H9 (cell line): ENCODE measurements around the gene C2CD2. TPM values are rescaled to one million over a fixed set of nuclear protein-coding genes. Genes with fewer than 3 reads are reported as not detected.

Experiments used
- DNase-seq: peaks from one replicate; pipeline ENCODE4 v3.0.0-alpha.2; 2017
- H2AFZ ChIP-seq: one replicate; pipeline ENCODE4 v1.6.1; 2013; ENCODE audit warnings: mild to moderate bottlenecking, low read length, control low read depth, moderate library complexity
- H2AK5ac ChIP-seq: 2 replicates; pipeline ENCODE4 v1.6.1; 2013; ENCODE audit warnings: low read length, control low read depth, mixed read lengths; ENCODE audit not compliant: insufficient read length
- H2BK120ac ChIP-seq: one replicate; pipeline ENCODE4 v1.6.1; 2013; ENCODE audit warnings: low read depth, mild to moderate bottlenecking, low read length, control low read depth, inconsistent platforms; ENCODE audit not compliant: poor library complexity, severe bottlenecking
- H2BK12ac ChIP-seq: 2 replicates; pipeline ENCODE4 v1.6.1; 2013; ENCODE audit warnings: low read length, control low read depth, mixed read lengths, low read depth; ENCODE audit not compliant: insufficient read length
- H2BK15ac ChIP-seq: 2 replicates; pipeline ENCODE4 v1.6.1; 2013; ENCODE audit warnings: low read depth, low read length, control low read depth
- H2BK20ac ChIP-seq: one replicate; pipeline ENCODE4 v1.6.1; 2013; ENCODE audit warnings: low read depth, mild to moderate bottlenecking, low read length, control low read depth, inconsistent platforms; ENCODE audit not compliant: poor library complexity, severe bottlenecking
- H2BK5ac ChIP-seq: 2 replicates; pipeline ENCODE4 v1.6.1; 2013; ENCODE audit warnings: low read length, control low read depth, mixed read lengths; ENCODE audit not compliant: insufficient read length
- H3K14ac ChIP-seq: 2 replicates; pipeline ENCODE4 v1.6.1; 2013; ENCODE audit warnings: low read length, control low read depth; ENCODE audit not compliant: insufficient read depth
- H3K18ac ChIP-seq: 2 replicates; pipeline ENCODE4 v1.6.1; 2013; ENCODE audit warnings: low read depth, mild to moderate bottlenecking, mixed read lengths, low read length, control low read depth; ENCODE audit not compliant: insufficient read length
- H3K23ac ChIP-seq: 2 replicates; pipeline ENCODE4 v1.6.1; 2013; ENCODE audit warnings: low read length, control low read depth, mixed read lengths, low read depth; ENCODE audit not compliant: insufficient read length
- H3K23me2 ChIP-seq: 2 replicates; pipeline ENCODE4 v1.6.1; 2013; ENCODE audit warnings: low read depth, mild to moderate bottlenecking, mixed read lengths, low read length, control low read depth; ENCODE audit not compliant: insufficient read length, poor library complexity, severe bottlenecking
- H3K27ac ChIP-seq: 2 replicates; pipeline ENCODE4 v1.5.1; 2013; ENCODE audit warnings: low read length, control low read depth, mixed read lengths, low read depth; ENCODE audit not compliant: insufficient read length
- H3K27me3 ChIP-seq: 2 replicates; pipeline ENCODE4 v1.6.1; 2013; ENCODE audit warnings: low read length, control low read depth, inconsistent platforms; ENCODE audit not compliant: insufficient read depth
- H3K4ac ChIP-seq: 2 replicates; pipeline ENCODE4 v1.6.1; 2013; ENCODE audit warnings: low read depth, mild to moderate bottlenecking, control low read depth, inconsistent platforms, low read length, moderate library complexity
- H3K4me1 ChIP-seq: 2 replicates; pipeline ENCODE4 v1.6.1; 2013; ENCODE audit warnings: low read length, control low read depth, inconsistent platforms; ENCODE audit not compliant: insufficient read depth
- H3K4me2 ChIP-seq: 2 replicates; pipeline ENCODE4 v1.6.1; 2013; ENCODE audit warnings: low read length, control low read depth, mixed read lengths; ENCODE audit not compliant: insufficient read length, insufficient read depth
- H3K56ac ChIP-seq: 2 replicates; pipeline ENCODE4 v1.6.1; 2013; ENCODE audit warnings: low read depth, mild to moderate bottlenecking, mixed read lengths, low read length, control low read depth; ENCODE audit not compliant: insufficient read length
- H3K79me1 ChIP-seq: 2 replicates; pipeline ENCODE4 v1.6.1; 2013; ENCODE audit warnings: low read depth, mild to moderate bottlenecking, moderate library complexity, low read length, control low read depth, inconsistent platforms; ENCODE audit not compliant: insufficient read depth, poor library complexity, severe bottlenecking
- H3K79me2 ChIP-seq: 2 replicates; pipeline ENCODE4 v1.6.1; 2013; ENCODE audit warnings: low read length, control low read depth, inconsistent platforms; ENCODE audit not compliant: insufficient read depth
- H3K9ac ChIP-seq: 2 replicates; pipeline ENCODE4 v1.6.1; 2013; ENCODE audit warnings: low read length, control low read depth, mixed read lengths; ENCODE audit not compliant: insufficient read length; ENCODE audit errors: extremely low read depth
- H3K9me3 ChIP-seq: one replicate; pipeline ENCODE4 v1.6.1; 2013; ENCODE audit warnings: low read depth, low read length, inconsistent platforms; ENCODE audit not compliant: control insufficient read depth
- H3T11ph ChIP-seq: one replicate; pipeline ENCODE4 v1.6.1; 2013; ENCODE audit warnings: mild to moderate bottlenecking, low read length, control low read depth, inconsistent platforms
- H4K20me1 ChIP-seq: one replicate; pipeline ENCODE4 v1.6.1; 2013; ENCODE audit not compliant: control insufficient read depth, insufficient read length, insufficient read depth
- H4K5ac ChIP-seq: 2 replicates; pipeline ENCODE4 v1.6.1; 2013; ENCODE audit warnings: low read depth, mild to moderate bottlenecking, mixed read lengths, low read length, control low read depth; ENCODE audit not compliant: insufficient read length
- H4K8ac ChIP-seq: replicated peaks from 2 replicates; pipeline ENCODE4 v1.6.1; 2013; ENCODE audit warnings: low read length, control low read depth, mixed read lengths, low read depth; ENCODE audit not compliant: insufficient read length
- H4K91ac ChIP-seq: 2 replicates; pipeline ENCODE4 v1.6.1; 2013; ENCODE audit warnings: low read depth, mild to moderate bottlenecking, moderate library complexity, mixed read lengths, low read length, control low read depth; ENCODE audit not compliant: insufficient read length
- H3K27ac Mint-ChIP-seq, 3 experiments: 2 replicates in 2 of 3; 3 replicates in 1 of 3; pipeline ENCODE4 v1.8.0; 2020 to 2021; ENCODE audit warnings: mixed read lengths in 3 of 3, mild to moderate bottlenecking in 1 of 3, moderate library complexity in 1 of 3
- H3K27me3 Mint-ChIP-seq: 2 replicates; pipeline ENCODE4 v1.8.0; 2021; ENCODE audit warnings: low read depth, mild to moderate bottlenecking, moderate library complexity, mixed read lengths
- H3K36me3 Mint-ChIP-seq, 3 experiments: 2 replicates in 2 of 3; 3 replicates in 1 of 3; pipeline ENCODE4 v1.8.0; 2020 to 2021; ENCODE audit warnings: low read depth in 3 of 3, mixed read lengths in 3 of 3; ENCODE audit not compliant: insufficient read depth in 1 of 3
- H3K4me1 Mint-ChIP-seq, 2 experiments: 2 replicates each; pipeline ENCODE4 v1.8.0; 2020; ENCODE audit warnings: mixed read lengths in 2 of 2
- H3K4me3 Mint-ChIP-seq, 2 experiments: 2 replicates in 1 of 2; 3 replicates in 1 of 2; pipeline ENCODE4 v1.8.0; 2020 to 2021; ENCODE audit warnings: mild to moderate bottlenecking in 2 of 2, mixed read lengths in 2 of 2, moderate library complexity in 1 of 2
- H3K9me3 Mint-ChIP-seq, 2 experiments: 2 replicates in 1 of 2; 3 replicates in 1 of 2; pipeline ENCODE4 v1.8.0; 2020; ENCODE audit warnings: mild to moderate bottlenecking in 2 of 2, mixed read lengths in 2 of 2, moderate library complexity in 1 of 2
- WGBS: extraction: QIAGEN DNeasy Blood & Tissue Kit; methylation state at CpG from one replicate; pipeline ENCODE4 v1.1.7; 2013; ENCODE audit warnings: missing lambda C conversion rate, low lambda C conversion rate, mixed read lengths; ENCODE audit not compliant: insufficient read length; ENCODE audit errors: extremely low coverage; 5-methylcytosine and 5-hydroxymethylcytosine counted together
- total RNA-seq: library from RNA; stranded (reverse); gene quantifications from 2 replicates; pipeline ENCODE4 v1.2.1, GENCODE V29; 2021
- TF ChIP-seq, protein P1 (sequence below): fragments of 200-600 bp; sonication (generic); conservative IDR thresholded peaks from 3 replicates; pipeline ENCODE4 v1.8.0; 2021; ENCODE audit warnings: antibody characterized with exemption, mild to moderate bottlenecking

The C2CD2 gene
- total RNA-seq, 1 experiment from 2014 or later, result 14.6 TPM

GRCh38 chr21:41956926-41957729 is 3.3 kb upstream of the C2CD2 start:
- no peak overlapping the region for H4K8ac ChIP-seq
- no peak overlapping the region for H2AFZ ChIP-seq

More at GRCh38 chr21:41956926-41957729, 3.3 kb upstream of the C2CD2 start:
- no peak overlapping the region for H4K5ac ChIP-seq
- H2BK5ac ChIP-seq, result no peak overlapping the region
- no peak overlapping the region for H2BK20ac ChIP-seq
- no peak overlapping the region for H2BK120ac ChIP-seq
- no peak overlapping the region; a peak in 1 of 7 replicates for H3K27ac Mint-ChIP-seq
- H3K56ac ChIP-seq, result no peak overlapping the region
- H3K23ac ChIP-seq, result no peak overlapping the region
- no CpG with 5 or more reads among the region's 9 CpGs for WGBS
- peaks cover 16% of the 10 kb centered on the region for H3K27me3 Mint-ChIP-seq
- no peak for DNase-seq
- H3K9me3 ChIP-seq, result no peaks in the 10 kb centered on the region
- H3K18ac ChIP-seq, result no peak overlapping the region
- no peak overlapping the region for H3T11ph ChIP-seq
- H3K27me3 ChIP-seq, result peaks cover 7% of the 10 kb centered on the region; the same call in 1 of the 2 replicates
- no peak overlapping the region for H3K4me2 ChIP-seq
- H3K79me1 ChIP-seq, result no peaks in the 10 kb centered on the region
- H3K79me2 ChIP-seq, result no peaks in the 10 kb centered on the region
- no peak overlapping the region for H2BK15ac ChIP-seq
- no peak overlapping the region for H3K14ac ChIP-seq
- peaks cover 0 to 2% (median 0%) of the 10 kb centered on the region in 3 experiments; a peak in 3 of 7 replicates for H3K36me3 Mint-ChIP-seq
- H3K4me1 Mint-ChIP-seq, result peaks cover 21 to 26% of the 10 kb centered on the region in 2 experiments
- no peak overlapping the region for H3K4me3 Mint-ChIP-seq
- H4K20me1 ChIP-seq, result no peaks in the 10 kb centered on the region
- H2BK12ac ChIP-seq, result no peak overlapping the region
- TF ChIP-seq, protein P1, sequence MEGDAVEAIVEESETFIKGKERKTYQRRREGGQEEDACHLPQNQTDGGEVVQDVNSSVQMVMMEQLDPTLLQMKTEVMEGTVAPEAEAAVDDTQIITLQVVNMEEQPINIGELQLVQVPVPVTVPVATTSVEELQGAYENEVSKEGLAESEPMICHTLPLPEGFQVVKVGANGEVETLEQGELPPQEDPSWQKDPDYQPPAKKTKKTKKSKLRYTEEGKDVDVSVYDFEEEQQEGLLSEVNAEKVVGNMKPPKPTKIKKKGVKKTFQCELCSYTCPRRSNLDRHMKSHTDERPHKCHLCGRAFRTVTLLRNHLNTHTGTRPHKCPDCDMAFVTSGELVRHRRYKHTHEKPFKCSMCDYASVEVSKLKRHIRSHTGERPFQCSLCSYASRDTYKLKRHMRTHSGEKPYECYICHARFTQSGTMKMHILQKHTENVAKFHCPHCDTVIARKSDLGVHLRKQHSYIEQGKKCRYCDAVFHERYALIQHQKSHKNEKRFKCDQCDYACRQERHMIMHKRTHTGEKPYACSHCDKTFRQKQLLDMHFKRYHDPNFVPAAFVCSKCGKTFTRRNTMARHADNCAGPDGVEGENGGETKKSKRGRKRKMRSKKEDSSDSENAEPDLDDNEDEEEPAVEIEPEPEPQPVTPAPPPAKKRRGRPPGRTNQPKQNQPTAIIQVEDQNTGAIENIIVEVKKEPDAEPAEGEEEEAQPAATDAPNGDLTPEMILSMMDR, result no peak
- H3K9me3 Mint-ChIP-seq, result no peaks in the 10 kb centered on the region; a peak in 2 of 5 replicates
- H4K91ac ChIP-seq, result no peak overlapping the region
- H3K4me1 ChIP-seq, result no peaks in the 10 kb centered on the region; the same call in 1 of the 2 replicates
- no peak overlapping the region for H3K9ac ChIP-seq
- no peak overlapping the region for H2AK5ac ChIP-seq
- H3K27ac ChIP-seq, result no peak overlapping the region
- peaks cover 9% of the 10 kb centered on the region for H3K23me2 ChIP-seq
- H3K4ac ChIP-seq, result no peak overlapping the region
